ENCODE measurements around the gene CCDC24. TPM values are rescaled to one million over a fixed set of nuclear protein-coding genes. Genes with fewer than 3 reads are reported as not detected.

CCDC24 gene
- total and polyA plus RNA-seq, 2 of the 4 experiments (the other 2 are of a cell fraction) = 1.4 to 4.6 TPM

DNA sequence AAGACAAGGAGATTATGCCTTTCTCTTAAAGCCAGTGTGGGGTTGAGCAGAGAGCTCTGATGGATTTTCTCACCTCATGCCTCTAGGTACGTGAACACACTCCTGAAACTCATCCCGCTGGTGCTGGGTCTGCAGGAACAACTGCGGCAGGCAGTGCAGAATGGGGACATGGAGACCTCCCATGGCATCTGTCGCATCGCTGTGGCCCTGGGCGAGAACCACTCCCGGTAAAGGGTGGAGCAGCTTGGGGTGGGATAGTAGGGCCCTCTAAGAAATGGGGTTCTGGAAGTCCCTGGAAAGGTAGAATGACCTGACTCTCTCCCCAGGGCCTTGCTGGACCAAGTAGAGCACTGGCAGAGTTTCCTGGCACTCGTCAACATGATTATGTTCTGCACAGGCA lies 35.2 kb upstream of the CCDC24 start:
- WGBS, 2 experiments (ENCODE audit: extremely low coverage in 2 of 2, insufficient read length in 1 of 2) = 95% methylated on average over 4 of the region's 8 CpGs; no CpG with 5 or more reads in 1 of the 2 experiments
- no peak overlapping the region for H3K4ac ChIP-seq (ENCODE audit: low read depth, low read length)
- H3K27me3 ChIP-seq (ENCODE audit: control insufficient read depth, insufficient read depth, low read length) = no peaks in the 10 kb centered on the region
- no peak for ATAC-seq (ENCODE audit: low read depth)
- H3K9me3 ChIP-seq (ENCODE audit: control insufficient read depth, insufficient read depth, low read length) = no peaks in the 10 kb centered on the region
- H3K79me1 ChIP-seq (ENCODE audit: low read depth in 1 of 2, low read length in 2 of 2) = peaks cover 17 to 20% of the 10 kb centered on the region in 2 experiments
- H3K27ac ChIP-seq (ENCODE audit: insufficient read depth, low read length) = no peak overlapping the region
- no peak overlapping the region for H2BK120ac ChIP-seq (ENCODE audit: low read depth, low read length)
- no peak overlapping the region for H3K9ac ChIP-seq (ENCODE audit: low read depth, low read length)
- H3K9me1 ChIP-seq (ENCODE audit: insufficient read depth, low read length) = peaks cover 10% of the 10 kb centered on the region; the same call in 1 of the 2 replicates
- intact Hi-C loops (cut with micrococcal nuclease) = no loop called here
- no peak overlapping the region for H2BK5ac ChIP-seq (ENCODE audit: low read depth, low read length, poor library complexity, severe bottlenecking)
- BruUV-seq (replicated peaks) = no TSS peak
- H3K4me1 ChIP-seq (ENCODE audit: control insufficient read depth, insufficient read depth, low read length) = no peaks in the 10 kb centered on the region
- no peak overlapping the region for H2AK9ac ChIP-seq (replicated peaks; ENCODE audit: low read depth, low read length, poor library complexity)
- no peak overlapping the region for H2BK15ac ChIP-seq (ENCODE audit: low read depth, low read length)
- no peak overlapping the region for H4K91ac ChIP-seq (ENCODE audit: insufficient read depth, low read depth, low read length)
- peaks cover 21% of the 10 kb centered on the region for H4K20me1 ChIP-seq (ENCODE audit: insufficient read depth, low read length)
- H4K8ac ChIP-seq (ENCODE audit: low read depth in 2 of 2, low read length in 2 of 2) = no peak overlapping the region
- no peak overlapping the region for H3K23ac ChIP-seq (ENCODE audit: low read depth, low read length)
- in situ Hi-C loops (cut with MboI; ENCODE audit: low sequenced_read_pairs) = loop anchor here (25.0 kb wide), 1 partner anchor 419 kb away; the partner anchor contains the start of gene PTPRF
- no peak overlapping the region for H2AK5ac ChIP-seq (ENCODE audit: low read depth, low read length)
- no peak overlapping the region for H4K5ac ChIP-seq (ENCODE audit: low read depth, low read length)
- no peak overlapping the region for H3K4me3 ChIP-seq (ENCODE audit: insufficient read depth, low read depth, low read length)
- H3K56ac ChIP-seq (ENCODE audit: extremely low read depth, insufficient read depth, low read length) = no peak overlapping the region
- H3K18ac ChIP-seq (ENCODE audit: low read depth, low read length) = no peak overlapping the region
- ChIA-PET CTCF (no interaction called here), POLR2A (ENCODE audit: unreplicated experiment) (no interaction called here)
- no peak overlapping the region for H3K4me2 ChIP-seq (ENCODE audit: low read depth, low read length)
- H3K36me3 ChIP-seq (ENCODE audit: control insufficient read depth, insufficient read depth, low read length) = peaks cover 30% of the 10 kb centered on the region
- no peak overlapping the region for H3K14ac ChIP-seq (replicated peaks; ENCODE audit: low read depth, low read length)
- no peak overlapping the region for H2BK20ac ChIP-seq (ENCODE audit: low read depth, low read length)
- H2AFZ ChIP-seq (replicated peaks; ENCODE audit: low read length, poor library complexity) = no peak overlapping the region
- no peak for DNase-seq
- TF ChIP-seq POLR2A (IDR thresholded peaks at IDR 0.05; ENCODE audit: low read depth, low read length) (no peak), MXI1 (IDR thresholded peaks at IDR 0.05; ENCODE audit: borderline replicate concordance, low read depth, low read length) (no peak), RAD21 (IDR thresholded peaks at IDR 0.05; ENCODE audit: low read length) (no peak), CEBPB (IDR thresholded peaks at IDR 0.05; ENCODE audit: low read depth, low read length) (no peak), MAZ (IDR thresholded peaks at IDR 0.05; ENCODE audit: borderline replicate concordance, low read depth, low read length) (no peak), NFE2L2 (IDR thresholded peaks at IDR 0.05; ENCODE audit: low read depth, low read length) (no peak), FOS (IDR thresholded peaks at IDR 0.05; ENCODE audit: low read depth, low read length) (no peak), MAFK (IDR thresholded peaks at IDR 0.05; ENCODE audit: low read depth, low read length) (no peak), RFX5 (IDR thresholded peaks at IDR 0.05; ENCODE audit: low read depth, low read length) (no peak), RCOR1 (IDR thresholded peaks at IDR 0.05; ENCODE audit: insufficient replicate concordance, low read length) (no peak), SMC3 (IDR thresholded peaks at IDR 0.05; ENCODE audit: low read depth, low read length) (no peak)
- TF ChIP-seq, protein P1, sequence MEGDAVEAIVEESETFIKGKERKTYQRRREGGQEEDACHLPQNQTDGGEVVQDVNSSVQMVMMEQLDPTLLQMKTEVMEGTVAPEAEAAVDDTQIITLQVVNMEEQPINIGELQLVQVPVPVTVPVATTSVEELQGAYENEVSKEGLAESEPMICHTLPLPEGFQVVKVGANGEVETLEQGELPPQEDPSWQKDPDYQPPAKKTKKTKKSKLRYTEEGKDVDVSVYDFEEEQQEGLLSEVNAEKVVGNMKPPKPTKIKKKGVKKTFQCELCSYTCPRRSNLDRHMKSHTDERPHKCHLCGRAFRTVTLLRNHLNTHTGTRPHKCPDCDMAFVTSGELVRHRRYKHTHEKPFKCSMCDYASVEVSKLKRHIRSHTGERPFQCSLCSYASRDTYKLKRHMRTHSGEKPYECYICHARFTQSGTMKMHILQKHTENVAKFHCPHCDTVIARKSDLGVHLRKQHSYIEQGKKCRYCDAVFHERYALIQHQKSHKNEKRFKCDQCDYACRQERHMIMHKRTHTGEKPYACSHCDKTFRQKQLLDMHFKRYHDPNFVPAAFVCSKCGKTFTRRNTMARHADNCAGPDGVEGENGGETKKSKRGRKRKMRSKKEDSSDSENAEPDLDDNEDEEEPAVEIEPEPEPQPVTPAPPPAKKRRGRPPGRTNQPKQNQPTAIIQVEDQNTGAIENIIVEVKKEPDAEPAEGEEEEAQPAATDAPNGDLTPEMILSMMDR (conservative IDR thresholded peaks at IDR 0.05; ENCODE audit: low read depth, low read length) = no peak
- dilution Hi-C loops (cut with HindIII; ENCODE audit: low sequenced_read_pairs, unreplicated experiment) = no loop called here
